HepG2 (cell line): ENCODE data around the gene FANCG. TPM values are rescaled to one million over a fixed set of nuclear protein-coding genes. Genes with fewer than 3 reads are reported as not detected.
A peak's percentile ranks its signal among the peaks of the same experiment; 100 is the strongest.

Source experiments
- AKAP8 ChIP-seq: sonication (generic); formaldehyde crosslinking; IDR thresholded peaks from 2 replicates; pipeline ENCODE4 v1.5.1; 2020; ENCODE audit warnings: mild to moderate bottlenecking, missing genetic modification reagents
- ARNTL ChIP-seq: sonication (generic); formaldehyde crosslinking; IDR thresholded peaks from 2 replicates; pipeline ENCODE4 v1.4.0; 2020; ENCODE audit warnings: mild to moderate bottlenecking, missing genetic modification reagents
- CENPBD1 ChIP-seq: sonication (generic); formaldehyde crosslinking; IDR thresholded peaks from 2 replicates; pipeline ENCODE4 v1.8.0; 2022; ENCODE audit warnings: missing genetic modification reagents, low read depth, mild to moderate bottlenecking, borderline replicate concordance
- DNMT3B ChIP-seq: conservative IDR thresholded peaks from 2 replicates; pipeline ENCODE4 v1.6.1; 2016; ENCODE audit warnings: missing biosample characterization, control low read depth
- DR1 ChIP-seq: sonication (generic); formaldehyde crosslinking; IDR thresholded peaks from 2 replicates; pipeline ENCODE4 v1.8.0; 2021; ENCODE audit warnings: mild to moderate bottlenecking, missing genetic modification reagents, inconsistent platforms
- E2F2 ChIP-seq: sonication (generic); formaldehyde crosslinking; IDR thresholded peaks from 2 replicates; pipeline ENCODE4 v1.4.0; 2020; ENCODE audit warnings: missing genetic modification reagents, borderline replicate concordance
- EED ChIP-seq: sonication (generic); formaldehyde crosslinking; IDR thresholded peaks from 2 replicates; pipeline ENCODE4 v1.5.0; 2020; ENCODE audit warnings: mild to moderate bottlenecking, missing genetic modification reagents
- ELF1 ChIP-seq: sonication (generic); formaldehyde crosslinking; IDR thresholded peaks from 2 replicates; pipeline ENCODE4 v1.4.0; 2020; ENCODE audit warnings: missing genetic modification reagents
- EP300 ChIP-seq, 3 experiments: sonication (generic) in 1 of 3; formaldehyde crosslinking in 1 of 3; IDR thresholded peaks; 2 replicates each; pipeline versions ENCODE4 v1.5.1 to v1.6.1; 2011 to 2020; ENCODE audit warnings: low read depth in 2 of 3, low read length in 2 of 3, borderline replicate concordance in 1 of 3, improper control_type of control experiment in 1 of 3, mild to moderate bottlenecking in 1 of 3, missing genetic modification reagents in 1 of 3, moderate library complexity in 1 of 3
- FOXA3 ChIP-seq: IDR thresholded peaks from 2 replicates; pipeline ENCODE4 v1.6.1; 2016; ENCODE audit warnings: missing genetic modification reagents, missing compliant biosample characterization
- GABPB1 ChIP-seq: IDR thresholded peaks from 2 replicates; pipeline ENCODE4 v1.6.1; 2016; ENCODE audit warnings: mild to moderate bottlenecking, missing genetic modification reagents, moderate library complexity, missing compliant biosample characterization
- MAFK ChIP-seq, 2 experiments: IDR thresholded peaks in 1 of 2; conservative IDR thresholded peaks in 1 of 2; 2 replicates each; pipeline ENCODE4 v1.6.1; 2011; ENCODE audit warnings: improper control_type of control experiment in 2 of 2, low read length in 2 of 2
- MATR3 ChIP-seq: sonication (generic); formaldehyde crosslinking; IDR thresholded peaks from 2 replicates; pipeline ENCODE4 v1.4.0; 2020; ENCODE audit warnings: missing genetic modification reagents
- MAZ ChIP-seq, 2 experiments: sonication (generic) in 1 of 2; formaldehyde crosslinking in 1 of 2; IDR thresholded peaks; 2 replicates each; pipeline versions ENCODE4 v1.5.0 to v1.6.1; 2012 to 2020; ENCODE audit warnings: low read depth in 2 of 2, mild to moderate bottlenecking in 2 of 2, borderline replicate concordance in 1 of 2, improper control_type of control experiment in 1 of 2, low read length in 1 of 2, missing genetic modification reagents in 1 of 2, moderate library complexity in 1 of 2
- MEIS2 ChIP-seq: sonication (generic); formaldehyde crosslinking; IDR thresholded peaks from 2 replicates; pipeline ENCODE4 v1.9.0; 2021; ENCODE audit warnings: mild to moderate bottlenecking, missing genetic modification reagents
- TEAD2 ChIP-seq: sonication (generic); formaldehyde crosslinking; IDR thresholded peaks from 2 replicates; pipeline ENCODE4 v1.9.0; 2021; ENCODE audit warnings: missing genetic modification reagents
- ZNF503 ChIP-seq: sonication (generic); formaldehyde crosslinking; IDR thresholded peaks from 2 replicates; pipeline ENCODE4 v1.4.0; 2020; ENCODE audit warnings: missing genetic modification reagents
- ZNF562 ChIP-seq: sonication (generic); formaldehyde crosslinking; IDR thresholded peaks from 2 replicates; pipeline ENCODE4 v1.8.0; 2022; ENCODE audit warnings: missing genetic modification reagents, borderline replicate concordance
- ZNF740 ChIP-seq: sonication (generic); formaldehyde crosslinking; IDR thresholded peaks from 2 replicates; pipeline ENCODE4 v1.4.0; 2020; ENCODE audit warnings: missing genetic modification reagents
- ZNF775 ChIP-seq: sonication (generic); formaldehyde crosslinking; IDR thresholded peaks from 2 replicates; pipeline ENCODE4 v1.4.0; 2020; ENCODE audit warnings: missing genetic modification reagents, mild to moderate bottlenecking, moderate library complexity, borderline replicate concordance
- ZSCAN5A ChIP-seq: sonication (generic); formaldehyde crosslinking; IDR thresholded peaks from 2 replicates; pipeline ENCODE4 v1.8.0; 2022; ENCODE audit warnings: mild to moderate bottlenecking, missing genetic modification reagents, borderline replicate concordance
- polyA plus RNA-seq, 8 experiments: library from polyadenylated mRNA; depleted of rRNA in 3 of 8; stranded (reverse) in 7 of 8; unstranded in 1 of 8; fragments of >200 nt; fragmentation: Illumina TruSeq in 4 of 8; extraction: Trizol in 4 of 8; gene quantifications; 2 replicates each; pipeline versions ENCODE4 v1.2.1 to v1.2.3, GENCODE V29; 2011 to 2016; ENCODE audit warnings: low read depth in 4 of 8, missing spikeins in 1 of 8, mixed read lengths in 1 of 8; ENCODE audit not compliant: insufficient read depth in 1 of 8
- total RNA-seq, 5 experiments: library from RNA; depleted of rRNA; stranded (reverse); fragments of >200 nt; fragmentation: Illumina TruSeq; extraction: Trizol; gene quantifications; 2 replicates each; pipeline ENCODE4 v1.2.3, GENCODE V29; 2016; ENCODE audit warnings: low read depth in 1 of 5

Gene FANCG
- total and polyA plus RNA-seq, 2 of the 13 experiments (the other 11 are each of a cell fraction or from before 2014, with no cell fraction given), result 14.4 to 45.1 TPM

GRCh38 chr9:35072461-35073278 lies 7.1 kb downstream of the FANCG start, which contains the start of gene VCP (continued):
- TF ChIP-seq MAFK (conservative IDR thresholded peaks at IDR 0.05 in 1 of 2, IDR thresholded peaks at IDR 0.05 in 1 of 2; ENCODE audit: low read length in 2 of 2) (peak in 1 of 2 experiments; percentile 1; a peak in 2 of 4 replicates), ELF1 (peak; percentile 72), ZNF562 (CRISPR knock-in tag) (no peak), FOXA3 (CRISPR knock-in tag) (peak; percentile 16), MAZ (IDR thresholded peaks at IDR 0.05; ENCODE audit: borderline replicate concordance, low read depth, low read length) (no peak), MAZ (CRISPR knock-in tag; IDR thresholded peaks at IDR 0.05; ENCODE audit: low read depth) (no peak; the same call in 1 of the 2 replicates), ZNF740 (CRISPR knock-in tag) (0 out of 2 replicates have a peak, but pooled peaks have one; percentile 33), ZNF503 (no peak; the same call in 1 of the 2 replicates), DR1 (CRISPR knock-in tag) (peak; percentile 48; the same call in 1 of the 2 replicates), MEIS2 (peak; percentile 73; the same call in 1 of the 2 replicates), AKAP8 (CRISPR knock-in tag) (0 out of 2 replicates have a peak, but pooled peaks have one; percentile 27), EP300 (IDR thresholded peaks at IDR 0.05; ENCODE audit: low read depth in 2 of 2, low read length in 2 of 2) (peak in 1 of 2 experiments; percentile 80; a peak in 2 of 4 replicates), EP300 (CRISPR knock-in tag; IDR thresholded peaks at IDR 0.05; ENCODE audit: borderline replicate concordance) (no peak), CENPBD1 (CRISPR knock-in tag) (no peak; the same call in 1 of the 2 replicates), EED (CRISPR knock-in tag) (peak; percentile 82; the same call in 1 of the 2 replicates), MATR3 (CRISPR knock-in tag) (no peak), TEAD2 (CRISPR knock-in tag) (peak; percentile 39; the same call in 1 of the 2 replicates), ZNF775 (CRISPR knock-in tag) (no peak), ARNTL (CRISPR knock-in tag) (no peak), GABPB1 (CRISPR knock-in tag) (peak; percentile 82), DNMT3B (CRISPR knock-in tag) (peak; percentile 73; the same call in 1 of the 2 replicates), ZSCAN5A (CRISPR knock-in tag) (0 out of 2 replicates have a peak, but pooled peaks have one; percentile 25), E2F2 (0 out of 2 replicates have a peak, but pooled peaks have one; percentile 53)
